ENCODE measurements around the gene MBD2.
"Not testable (repeated sequence)": the region's sequence is repeated elsewhere in the genome, so short reads cannot be mapped to it uniquely, and the experiment has no call there.

The MBD2 gene

GRCh38 chr18:54228364-54228763 is 3.9 kb upstream of the MBD2 start:
- no peak for TF ChIP-seq CTCF (conservative IDR thresholded peaks at IDR 0.05; ENCODE audit: low read depth, low read length)
- no peak for DNase-seq (ENCODE audit: low read depth)
- H3K4me3 ChIP-seq (ENCODE audit: low read depth, low read length), result no peak overlapping the region

DNA sequence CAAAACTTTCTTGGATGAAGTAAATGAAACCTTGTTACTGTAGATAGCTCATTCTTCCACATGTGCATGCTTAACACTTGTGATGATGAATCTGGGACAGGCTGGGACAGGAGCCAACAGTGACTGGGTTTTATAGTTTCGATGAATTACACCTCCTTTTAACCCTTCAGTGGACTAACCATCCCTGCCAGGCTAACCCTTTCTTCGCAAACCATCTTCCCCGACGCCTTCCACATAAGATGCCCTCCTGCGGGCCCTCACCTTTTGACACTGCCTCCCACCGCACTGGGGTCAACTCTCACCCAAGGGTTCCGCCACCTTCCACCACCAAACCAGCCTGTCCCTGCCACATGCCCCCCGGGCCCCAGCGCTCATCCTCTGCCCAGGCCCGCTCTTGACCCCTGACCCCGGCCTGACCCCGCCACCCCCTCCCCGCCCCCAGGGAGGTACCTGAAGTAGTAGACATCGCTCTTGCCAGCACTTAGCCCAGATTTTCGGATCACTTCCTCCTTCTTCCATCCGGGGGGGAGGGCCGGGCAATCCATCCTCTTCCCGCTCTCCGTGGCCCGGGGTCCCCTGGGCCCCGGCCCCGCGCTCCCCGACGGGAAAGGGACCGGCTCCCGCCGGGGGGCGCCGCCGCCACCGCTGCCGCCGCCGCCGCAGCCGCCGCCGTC is 764 bp downstream of the MBD2 start:
- no peak for TF ChIP-seq CTCF (conservative IDR thresholded peaks at IDR 0.05; ENCODE audit: low read depth, low read length)
- peak overlapping the region; percentile 71 for H3K4me3 ChIP-seq (ENCODE audit: low read depth, low read length)
- DNase-seq (ENCODE audit: low read depth), result peak; percentile 96

DNA sequence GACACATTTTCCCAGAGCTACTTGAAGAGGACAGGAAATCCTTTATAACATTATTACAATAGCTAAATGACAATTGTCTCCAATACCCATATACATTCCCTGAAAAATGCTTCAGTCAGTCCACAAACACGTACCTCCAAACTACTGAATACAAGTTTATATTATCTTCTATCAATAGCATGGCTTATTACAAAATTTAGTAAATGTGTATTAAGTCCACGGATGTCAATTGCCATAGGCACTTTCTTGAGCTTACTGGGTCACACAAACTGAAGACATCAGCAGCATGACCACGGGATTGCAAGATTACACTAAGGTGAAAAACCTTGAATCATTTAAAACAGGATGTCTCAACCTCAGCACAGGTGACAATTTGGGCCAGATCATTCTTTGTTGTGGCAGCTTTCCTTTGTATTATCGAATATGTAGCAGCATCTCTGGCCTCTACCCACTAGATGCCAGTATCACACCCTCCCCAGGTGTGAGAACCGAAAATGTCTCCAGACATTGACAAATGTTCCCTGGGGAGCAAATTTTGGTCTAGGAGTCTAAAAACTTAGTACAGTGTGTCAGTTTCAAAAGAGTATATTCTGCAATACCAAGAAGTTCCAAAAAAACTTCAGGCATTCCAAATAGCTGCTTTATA is 1.4 kb downstream of the MBD2 start:
- no peak for DNase-seq (ENCODE audit: low read depth)
- peak overlapping the region; percentile 71 for H3K4me3 ChIP-seq (ENCODE audit: low read depth, low read length)
- peak; percentile 41 for TF ChIP-seq CTCF (conservative IDR thresholded peaks at IDR 0.05; ENCODE audit: low read depth, low read length)

DNA sequence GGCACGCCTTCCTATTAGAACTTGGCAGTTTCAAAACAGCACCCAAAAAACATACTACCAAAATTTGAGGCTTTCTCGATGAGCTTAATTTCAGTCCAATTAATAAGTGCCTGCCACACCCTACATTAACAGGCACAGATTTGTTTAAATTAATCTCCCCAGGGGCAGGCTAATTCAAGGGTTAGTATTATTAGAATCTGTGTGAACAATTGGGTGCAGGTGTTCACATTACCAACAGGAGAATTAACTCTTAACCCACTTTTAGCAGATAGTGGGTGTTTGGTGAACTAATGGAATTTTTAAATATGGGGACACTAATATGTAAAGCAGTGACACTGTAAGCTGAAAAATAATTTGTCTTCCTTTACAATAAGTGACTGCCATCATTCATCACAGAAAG is 4.1 kb downstream of the MBD2 start:
- TF ChIP-seq CTCF (conservative IDR thresholded peaks at IDR 0.05; ENCODE audit: low read depth, low read length), result no peak
- H3K4me3 ChIP-seq (ENCODE audit: low read depth, low read length), result no peak overlapping the region
- DNase-seq (ENCODE audit: low read depth), result no peak

GRCh38 chr18:54218803-54219202 is 5.7 kb downstream of the MBD2 start:
- not testable (repeated sequence) for H3K4me3 ChIP-seq (ENCODE audit: low read depth, low read length); DNase-seq (ENCODE audit: low read depth)

- no peak for TF ChIP-seq CTCF (conservative IDR thresholded peaks at IDR 0.05; ENCODE audit: low read depth, low read length)
- DNase-seq (ENCODE audit: low read depth), result no peak
- no peak overlapping the region for H3K4me3 ChIP-seq (ENCODE audit: low read depth, low read length)
Measured at GRCh38 chr18:54218299-54218698, 6.2 kb downstream of the MBD2 start.

- no peak overlapping the region for H3K4me3 ChIP-seq (ENCODE audit: low read depth, low read length)
- DNase-seq (ENCODE audit: low read depth), result no peak
- TF ChIP-seq CTCF (conservative IDR thresholded peaks at IDR 0.05; ENCODE audit: low read depth, low read length), result no peak
Measured at GRCh38 chr18:54217624-54218023, 6.8 kb downstream of the MBD2 start.

Data from choroid plexus epithelial cell (primary cell).